RWPE2 (cell line): ENCODE measurements around the gene LGALS9.

Source experiments
- ATAC-seq: fragments of 200-7000 bp; cut with Tn5 transposase; 3 replicates; pipeline ENCODE4 v1.9.1; 2021; ENCODE audit warnings: low read depth
- DNase-seq: peaks from one replicate; pipeline ENCODE4 v3.0.0-alpha.2; 2020; ENCODE audit warnings: low spot score
- H3K27ac ChIP-seq: fragments of 450-650 bp; 2 replicates; pipeline ENCODE4 v1.5.1; 2017; ENCODE audit warnings: mild to moderate bottlenecking; ENCODE audit not compliant: poor library complexity, severe bottlenecking
- H3K27me3 ChIP-seq: fragments of 250-450 bp; sonication (Bioruptor Pico); 2 replicates; pipeline ENCODE4 v1.5.1; 2021; ENCODE audit warnings: mild to moderate bottlenecking, moderate library complexity; ENCODE audit not compliant: insufficient read depth, poor library complexity, severe bottlenecking
- H3K36me3 ChIP-seq: fragments of 250-450 bp; sonication (Bioruptor Pico); 2 replicates; pipeline ENCODE4 v1.5.1; 2020; ENCODE audit warnings: low read depth, mild to moderate bottlenecking, moderate library complexity
- H3K4me1 ChIP-seq: fragments of 250-450 bp; sonication (Bioruptor Pico); 2 replicates; pipeline ENCODE4 v1.5.1; 2021; ENCODE audit warnings: mild to moderate bottlenecking, moderate library complexity; ENCODE audit not compliant: insufficient read depth, poor library complexity, severe bottlenecking
- H3K4me3 ChIP-seq: fragments of 250-450 bp; sonication (Bioruptor Pico); 2 replicates; pipeline ENCODE4 v1.5.1; 2021; ENCODE audit warnings: mild to moderate bottlenecking, moderate library complexity; ENCODE audit not compliant: severe bottlenecking
- H3K9me3 ChIP-seq: fragments of 250-450 bp; sonication (Bioruptor Pico); 2 replicates; pipeline ENCODE4 v1.5.1; 2021; ENCODE audit warnings: mild to moderate bottlenecking, moderate library complexity; ENCODE audit not compliant: severe bottlenecking
- TF ChIP-seq, protein P1 (sequence below): fragments of 450-650 bp; IDR thresholded peaks from one replicate; pipeline ENCODE4 v1.5.1; 2017; ENCODE audit warnings: mild to moderate bottlenecking, moderate library complexity; ENCODE audit not compliant: poor library complexity, severe bottlenecking

Gene LGALS9

DNA sequence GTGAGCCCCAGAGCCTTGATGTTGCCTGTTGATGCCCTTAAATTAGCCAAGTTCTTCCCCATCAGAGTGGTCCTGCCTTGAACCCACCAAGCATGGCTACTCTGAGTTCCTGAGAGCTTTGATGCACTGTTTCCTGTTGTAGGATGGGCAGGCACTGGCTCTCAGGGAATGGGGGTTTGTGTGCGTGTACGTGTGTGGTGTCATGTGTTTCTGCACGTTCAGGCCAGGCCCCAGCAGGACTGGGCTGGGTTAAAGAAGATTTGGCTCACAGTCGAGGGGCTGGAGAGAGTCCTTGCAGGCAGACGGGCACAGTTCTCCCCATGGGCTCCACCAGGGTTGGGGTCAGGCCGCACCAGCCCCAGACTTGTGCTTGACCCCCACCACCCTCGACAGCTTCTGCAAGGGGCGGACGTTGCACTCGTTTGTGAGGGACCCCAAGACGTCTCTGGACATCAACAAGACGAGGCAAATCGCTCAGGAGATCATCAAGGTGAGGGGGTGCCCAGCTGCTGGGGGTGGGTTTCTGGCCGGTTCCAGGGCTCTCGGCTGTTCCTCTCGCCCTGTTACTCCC lies 23.4 kb upstream of the LGALS9 start:
- H3K9me3 ChIP-seq, result no peaks in the 10 kb centered on the region
- H3K4me3 ChIP-seq, result no peak overlapping the region
- no peak for ATAC-seq
- no peaks in the 10 kb centered on the region for H3K4me1 ChIP-seq
- H3K27me3 ChIP-seq, result no peaks in the 10 kb centered on the region
- TF ChIP-seq, protein P1, sequence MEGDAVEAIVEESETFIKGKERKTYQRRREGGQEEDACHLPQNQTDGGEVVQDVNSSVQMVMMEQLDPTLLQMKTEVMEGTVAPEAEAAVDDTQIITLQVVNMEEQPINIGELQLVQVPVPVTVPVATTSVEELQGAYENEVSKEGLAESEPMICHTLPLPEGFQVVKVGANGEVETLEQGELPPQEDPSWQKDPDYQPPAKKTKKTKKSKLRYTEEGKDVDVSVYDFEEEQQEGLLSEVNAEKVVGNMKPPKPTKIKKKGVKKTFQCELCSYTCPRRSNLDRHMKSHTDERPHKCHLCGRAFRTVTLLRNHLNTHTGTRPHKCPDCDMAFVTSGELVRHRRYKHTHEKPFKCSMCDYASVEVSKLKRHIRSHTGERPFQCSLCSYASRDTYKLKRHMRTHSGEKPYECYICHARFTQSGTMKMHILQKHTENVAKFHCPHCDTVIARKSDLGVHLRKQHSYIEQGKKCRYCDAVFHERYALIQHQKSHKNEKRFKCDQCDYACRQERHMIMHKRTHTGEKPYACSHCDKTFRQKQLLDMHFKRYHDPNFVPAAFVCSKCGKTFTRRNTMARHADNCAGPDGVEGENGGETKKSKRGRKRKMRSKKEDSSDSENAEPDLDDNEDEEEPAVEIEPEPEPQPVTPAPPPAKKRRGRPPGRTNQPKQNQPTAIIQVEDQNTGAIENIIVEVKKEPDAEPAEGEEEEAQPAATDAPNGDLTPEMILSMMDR, result no peak
- DNase-seq, result no peak
- no peak overlapping the region for H3K27ac ChIP-seq
- no peaks in the 10 kb centered on the region for H3K36me3 ChIP-seq

DNA sequence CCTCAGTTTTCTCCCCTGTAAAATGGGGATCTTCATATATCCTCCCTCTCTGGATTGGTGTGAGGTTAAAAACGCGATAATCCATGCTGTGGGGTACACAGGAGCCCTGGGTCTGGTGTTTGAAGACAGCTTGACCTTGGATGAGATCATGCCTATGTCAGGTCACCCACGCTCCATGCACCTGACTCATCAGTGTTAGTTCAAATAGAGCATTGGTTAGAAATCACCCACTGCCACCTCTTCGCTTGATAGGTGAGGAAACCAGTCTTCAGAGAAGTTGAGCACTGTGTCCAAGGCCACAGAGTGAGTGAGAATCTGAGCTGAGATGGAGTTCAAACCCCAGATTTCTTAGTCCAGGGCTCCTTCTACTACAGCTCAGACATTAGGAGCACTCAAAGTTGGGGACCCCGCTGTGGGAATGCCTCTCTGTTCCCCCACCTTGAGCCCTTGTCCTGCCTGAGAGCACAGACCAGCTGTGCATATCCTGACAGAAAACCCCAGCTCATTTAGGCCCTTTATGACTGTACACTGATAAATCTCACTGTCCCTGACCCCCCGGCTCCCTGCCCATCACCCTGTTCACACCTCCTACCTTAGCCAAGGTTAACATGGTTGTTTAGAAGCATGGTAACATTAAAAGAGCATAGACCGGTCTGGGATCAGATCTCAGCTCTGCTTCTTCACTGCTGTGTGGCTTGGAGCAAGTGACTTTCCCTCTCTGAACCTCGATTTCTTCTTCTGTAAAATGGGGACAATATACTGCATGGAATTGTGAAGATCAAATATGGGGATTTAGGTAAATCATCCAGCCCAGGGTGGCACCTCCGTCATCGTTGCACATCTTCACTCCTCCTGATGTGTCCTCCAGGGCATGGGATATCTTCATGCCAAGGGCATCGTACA lies 22.4 kb upstream of the LGALS9 start:
- DNase-seq (no peak), ATAC-seq (peak; percentile 25; the same call in 1 of the 3 replicates)
- no peaks in the 10 kb centered on the region for H3K27me3 ChIP-seq

DNA sequence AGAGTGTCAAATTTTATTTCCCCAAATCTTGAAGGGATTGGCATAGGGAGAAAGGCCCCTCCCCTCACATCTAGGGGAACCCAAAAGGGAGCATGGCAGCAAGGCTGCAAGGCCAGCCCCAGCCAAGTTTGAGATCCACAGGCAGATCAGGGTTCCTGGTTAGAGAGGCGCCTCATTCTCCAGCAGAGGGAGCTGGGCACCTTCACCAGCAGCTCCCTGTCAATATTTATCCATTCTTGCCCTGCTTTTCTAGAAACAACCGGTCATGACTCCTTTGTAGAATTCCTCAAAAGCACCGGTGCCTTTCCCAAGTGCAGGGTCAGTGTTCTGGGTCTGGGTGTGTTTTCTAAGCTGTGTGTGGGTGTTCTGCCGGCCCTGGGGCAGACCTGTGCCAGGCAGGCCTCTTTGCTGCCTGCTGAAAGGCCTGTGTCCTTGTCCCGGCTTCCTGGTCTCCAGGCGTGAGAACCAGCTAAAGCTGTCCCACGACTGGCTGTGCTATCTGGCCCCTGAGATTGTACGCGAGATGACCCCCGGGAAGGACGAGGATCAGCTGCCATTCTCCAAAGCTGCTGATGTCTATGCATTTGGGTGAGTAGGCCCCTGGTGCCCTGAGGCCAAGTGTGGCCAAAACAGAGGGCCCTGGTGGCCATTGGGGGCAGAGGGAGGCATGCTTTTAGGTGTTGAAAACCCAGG lies 21.2 kb upstream of the LGALS9 start:
- Histone ChIP-seq H3K27ac (no peak overlapping the region), H3K9me3 (no peaks in the 10 kb centered on the region), H3K36me3 (no peaks in the 10 kb centered on the region), H3K27me3 (no peaks in the 10 kb centered on the region), H3K4me1 (no peaks in the 10 kb centered on the region), H3K4me3 (no peak overlapping the region)
- DNase-seq, result no peak
- TF ChIP-seq, protein P1, result peak; percentile 65
- peak; percentile 68; the same call in 2 of the 3 replicates for ATAC-seq

More for the DNA sequence above, 22.4 kb upstream of the LGALS9 start:
- TF ChIP-seq, protein P1, result no peak
- Histone ChIP-seq H3K4me3 (no peak overlapping the region), H3K36me3 (no peaks in the 10 kb centered on the region), H3K27ac (no peak overlapping the region), H3K4me1 (no peaks in the 10 kb centered on the region), H3K9me3 (no peaks in the 10 kb centered on the region)

DNA sequence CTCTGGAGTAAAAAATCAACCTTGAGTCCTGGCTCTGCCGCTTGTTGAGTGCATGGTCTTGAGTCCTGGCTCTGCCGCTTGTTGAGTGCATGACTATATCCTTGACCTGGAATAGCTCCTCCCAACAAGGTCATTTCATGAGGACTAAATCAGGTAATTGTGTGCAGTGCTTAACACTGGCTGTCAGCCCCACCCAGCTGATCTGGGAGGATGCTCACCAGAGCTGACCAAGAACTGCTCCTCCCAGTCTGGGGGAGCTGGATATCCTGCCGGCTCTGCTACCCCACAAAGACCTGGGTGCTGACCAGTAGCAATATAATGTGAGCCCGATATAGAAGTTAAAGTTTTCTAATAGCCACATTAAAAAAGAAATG lies 20.7 kb upstream of the LGALS9 start:
- no peaks in the 10 kb centered on the region for H3K9me3 ChIP-seq
- no peak overlapping the region for H3K4me3 ChIP-seq
- no peaks in the 10 kb centered on the region for H3K27me3 ChIP-seq
- no peaks in the 10 kb centered on the region for H3K4me1 ChIP-seq
- H3K36me3 ChIP-seq, result no peaks in the 10 kb centered on the region
- no peak overlapping the region for H3K27ac ChIP-seq
- TF ChIP-seq, protein P1, result no peak
- DNase-seq, result no peak
- no peak for ATAC-seq
